ENCODE results near the gene TACC3.

The TACC3 gene

DNA sequence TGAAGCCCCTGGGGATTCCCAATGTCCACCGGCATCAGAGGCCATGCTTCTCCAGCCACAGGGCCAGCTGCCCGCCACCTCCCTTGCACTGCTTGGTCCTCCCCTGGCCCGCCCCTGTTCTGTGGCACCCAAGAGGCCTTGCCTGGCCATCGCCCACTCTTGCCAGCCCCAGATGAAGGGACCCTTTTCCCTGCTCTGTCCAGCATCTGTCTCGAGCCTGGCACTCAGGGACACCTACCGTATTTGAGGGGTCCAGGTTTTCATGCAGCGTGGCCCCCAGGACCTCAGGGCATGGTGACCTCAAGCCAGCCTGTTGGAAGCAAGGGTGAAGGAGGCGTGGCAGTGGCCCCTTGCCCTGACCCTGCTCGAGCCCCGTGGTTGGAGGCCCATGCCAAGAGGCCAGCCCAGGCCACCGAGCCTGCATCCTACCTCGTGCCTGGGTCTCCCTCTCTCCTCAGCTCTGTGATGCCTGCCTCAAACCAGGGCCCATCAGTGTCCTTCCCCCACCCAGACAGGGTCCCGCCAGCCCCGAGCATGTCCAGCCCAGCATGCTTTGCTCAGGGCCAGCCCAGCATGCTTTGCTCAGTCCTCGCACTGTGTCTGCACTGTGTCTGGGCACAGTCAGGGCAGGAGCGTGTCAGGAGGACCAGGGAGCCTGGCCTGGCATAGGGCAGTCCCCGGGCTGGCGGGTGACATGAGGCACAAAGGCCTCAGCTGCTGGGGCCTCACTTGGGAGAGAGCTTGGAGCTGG lies 57.5 kb downstream of the TACC3 start:
- no peak for DNase-seq

DNA sequence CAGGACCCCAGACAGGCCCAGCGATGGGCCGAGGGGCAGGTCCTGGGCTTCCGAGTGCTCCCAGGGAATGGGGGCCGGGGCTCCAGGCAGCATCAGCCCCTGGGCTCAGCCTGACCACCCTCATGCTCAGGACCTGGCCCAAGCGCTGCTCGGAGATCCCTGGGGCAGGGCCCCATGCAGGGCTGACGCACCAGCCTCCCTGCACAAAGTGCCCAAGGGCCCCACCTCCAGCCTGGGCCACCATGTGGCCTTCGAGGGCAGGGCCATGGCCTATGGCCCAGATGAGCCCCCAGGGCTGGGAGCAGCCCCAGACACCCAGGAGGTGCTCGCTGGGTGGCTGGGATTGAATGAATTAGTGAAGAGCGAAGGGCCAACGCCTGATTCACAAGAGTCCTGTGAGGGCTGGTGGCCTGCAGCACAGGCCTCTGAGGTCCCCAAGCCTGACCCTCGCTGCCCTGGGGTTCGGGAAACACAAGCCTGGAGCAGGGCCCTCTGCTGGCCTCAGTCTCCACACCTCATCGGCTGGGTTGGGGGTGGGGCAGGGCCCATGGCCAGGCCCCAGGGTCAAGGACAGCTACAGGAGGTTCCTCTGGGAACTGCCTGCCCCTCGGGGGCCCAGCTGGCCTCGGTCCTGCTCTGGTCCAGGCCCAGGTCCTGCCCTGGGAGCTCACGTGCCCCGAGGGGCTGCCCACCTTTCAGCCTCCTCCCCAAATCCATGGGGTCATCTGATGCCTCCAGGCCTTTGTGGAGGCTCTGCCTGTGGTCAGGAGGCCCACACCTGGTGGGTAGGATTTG lies 58.5 kb downstream of the TACC3 start:
- DNase-seq: no peak

DNA sequence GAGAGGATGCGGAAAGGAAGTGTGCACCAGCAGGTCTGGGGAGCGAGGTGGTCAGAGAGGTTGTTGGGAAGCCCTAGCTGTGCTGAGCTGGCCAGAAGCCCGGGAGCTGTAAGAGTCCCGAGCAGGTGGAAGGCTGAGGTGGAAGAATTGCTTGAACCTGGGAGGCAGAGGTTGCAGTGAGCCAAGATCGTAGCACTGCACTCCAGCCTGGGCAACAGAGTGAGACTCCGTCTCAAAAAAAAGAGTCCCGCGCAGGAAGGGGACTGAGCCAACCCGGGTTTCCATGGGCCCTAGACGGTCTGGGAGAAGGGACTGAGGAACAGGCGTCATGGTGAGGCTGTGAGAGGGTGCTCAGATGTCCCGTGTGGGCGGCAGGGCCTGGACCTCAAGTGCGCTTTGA lies 59.1 kb downstream of the TACC3 start:
- no peak for DNase-seq

DNA sequence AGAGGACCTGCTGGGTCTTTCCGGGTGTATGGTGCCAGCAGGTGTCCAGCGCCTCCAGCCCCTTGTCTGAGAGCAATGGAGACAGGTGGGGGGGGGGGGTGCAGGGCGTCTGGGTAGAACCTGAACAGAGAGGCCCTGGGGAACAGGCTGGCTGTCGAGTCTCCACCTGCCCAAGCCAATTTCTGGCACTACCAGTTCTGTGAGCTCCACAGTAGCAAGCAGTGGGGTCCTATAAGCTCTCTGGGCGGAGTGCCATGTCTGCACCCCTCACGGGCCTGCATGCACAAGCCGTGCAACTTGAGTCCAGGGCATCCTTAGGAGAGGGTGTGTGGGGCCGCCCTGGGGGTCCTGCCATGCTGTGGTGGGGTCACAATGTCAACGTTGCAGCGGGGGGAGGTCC lies 61.7 kb downstream of the TACC3 start:
- no peak for DNase-seq

DNA sequence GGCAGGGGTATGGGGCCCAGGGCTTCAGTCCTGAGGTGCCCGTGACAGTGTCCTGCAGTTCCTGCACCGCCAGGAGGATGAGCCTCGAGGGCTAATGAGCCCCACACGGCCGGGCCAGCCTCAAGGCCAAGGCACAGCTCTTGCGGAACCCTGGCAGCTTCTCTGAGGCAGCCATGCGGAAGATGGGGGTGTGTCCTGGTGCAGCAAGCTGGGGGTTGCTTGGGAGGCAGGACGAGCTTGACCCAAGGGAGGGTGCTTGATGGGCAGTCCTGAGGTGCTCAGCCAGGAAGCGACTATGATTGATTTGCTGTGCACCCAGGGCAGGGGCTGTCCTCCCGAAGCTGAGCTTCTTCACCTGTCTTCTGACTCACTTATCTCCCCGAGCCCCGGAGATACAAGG lies 62.6 kb downstream of the TACC3 start:
- no peak for DNase-seq

DNA sequence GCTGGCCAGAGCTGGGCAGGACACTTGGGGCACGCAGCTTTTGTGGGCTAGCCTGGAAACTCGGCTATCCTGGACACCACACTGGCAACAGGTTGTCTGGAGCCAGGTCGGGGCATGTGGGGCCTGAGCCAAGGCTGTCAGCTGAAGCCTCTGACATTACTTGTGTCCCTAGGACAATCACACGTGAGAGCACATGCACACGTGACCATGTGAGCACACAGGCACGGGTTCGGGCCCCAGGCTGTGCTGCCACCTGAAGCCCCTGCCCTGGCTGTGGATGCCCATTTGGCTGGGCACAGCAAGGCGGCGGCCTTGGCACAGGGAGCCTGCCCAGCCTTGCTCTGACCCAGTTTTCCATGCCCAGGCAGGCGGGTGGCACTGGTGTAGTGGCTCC lies 63.1 kb downstream of the TACC3 start:
- DNase-seq: no peak

DNA sequence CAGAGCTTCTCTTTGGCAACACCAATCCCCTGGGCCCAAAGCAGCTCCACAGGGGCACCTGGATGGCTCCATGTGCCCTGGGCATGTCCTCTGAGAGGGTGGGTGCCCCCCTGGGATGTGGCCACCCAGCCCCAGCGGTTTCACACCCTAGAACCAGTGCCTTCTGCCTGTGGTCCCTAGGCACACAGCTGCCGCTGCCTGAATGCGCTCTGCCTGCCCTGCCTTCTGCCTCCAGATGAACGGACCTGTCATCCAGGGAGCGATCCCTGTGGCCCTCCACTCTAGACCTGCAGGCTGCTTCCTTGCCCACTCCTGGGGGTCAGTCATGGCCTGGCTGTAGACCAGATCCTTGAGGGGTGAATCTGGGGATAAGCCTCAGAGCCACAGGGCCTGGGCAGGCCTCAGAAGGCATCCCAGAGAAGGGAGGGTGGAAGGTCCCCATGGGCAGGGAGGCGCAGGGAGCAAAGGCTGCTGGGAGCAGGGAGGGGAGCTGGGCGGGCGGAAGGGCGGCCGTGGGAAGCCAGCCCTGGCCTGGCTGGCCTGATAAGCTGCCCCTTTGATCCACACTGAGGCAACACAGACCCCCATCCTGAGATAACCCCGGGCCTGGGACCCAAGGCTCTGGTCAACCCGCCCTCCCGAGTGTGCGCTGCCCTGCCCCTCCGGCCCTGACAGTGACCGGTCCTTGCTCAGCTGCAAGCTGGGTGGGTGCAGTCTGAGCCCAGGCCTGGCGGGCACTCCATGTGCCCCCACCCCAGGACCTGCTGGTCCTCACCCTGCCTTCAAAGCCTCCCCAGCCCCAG lies 63.7 kb downstream of the TACC3 start:
- DNase-seq: no peak

DNA sequence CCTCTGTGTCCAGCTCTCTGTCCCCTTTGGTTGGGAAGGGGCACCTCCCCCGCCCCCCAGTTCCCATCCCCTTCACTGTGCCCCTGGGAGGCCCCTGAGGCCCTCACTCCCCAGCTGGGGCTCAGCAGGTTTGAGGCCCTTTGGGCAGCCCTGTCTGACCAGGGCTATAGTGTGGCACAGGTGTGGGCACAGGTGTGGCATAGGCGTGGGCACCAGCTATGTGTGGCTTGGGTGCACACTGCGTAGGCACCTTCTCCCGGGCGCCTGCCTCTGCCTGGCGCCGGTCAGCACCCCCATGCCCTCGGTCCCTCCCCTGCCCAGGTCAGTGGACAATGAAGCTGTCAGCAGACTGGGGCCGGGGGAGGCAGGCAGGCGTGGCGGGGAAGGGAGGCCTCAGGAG lies 64.3 kb downstream of the TACC3 start:
- DNase-seq: no peak

DNA sequence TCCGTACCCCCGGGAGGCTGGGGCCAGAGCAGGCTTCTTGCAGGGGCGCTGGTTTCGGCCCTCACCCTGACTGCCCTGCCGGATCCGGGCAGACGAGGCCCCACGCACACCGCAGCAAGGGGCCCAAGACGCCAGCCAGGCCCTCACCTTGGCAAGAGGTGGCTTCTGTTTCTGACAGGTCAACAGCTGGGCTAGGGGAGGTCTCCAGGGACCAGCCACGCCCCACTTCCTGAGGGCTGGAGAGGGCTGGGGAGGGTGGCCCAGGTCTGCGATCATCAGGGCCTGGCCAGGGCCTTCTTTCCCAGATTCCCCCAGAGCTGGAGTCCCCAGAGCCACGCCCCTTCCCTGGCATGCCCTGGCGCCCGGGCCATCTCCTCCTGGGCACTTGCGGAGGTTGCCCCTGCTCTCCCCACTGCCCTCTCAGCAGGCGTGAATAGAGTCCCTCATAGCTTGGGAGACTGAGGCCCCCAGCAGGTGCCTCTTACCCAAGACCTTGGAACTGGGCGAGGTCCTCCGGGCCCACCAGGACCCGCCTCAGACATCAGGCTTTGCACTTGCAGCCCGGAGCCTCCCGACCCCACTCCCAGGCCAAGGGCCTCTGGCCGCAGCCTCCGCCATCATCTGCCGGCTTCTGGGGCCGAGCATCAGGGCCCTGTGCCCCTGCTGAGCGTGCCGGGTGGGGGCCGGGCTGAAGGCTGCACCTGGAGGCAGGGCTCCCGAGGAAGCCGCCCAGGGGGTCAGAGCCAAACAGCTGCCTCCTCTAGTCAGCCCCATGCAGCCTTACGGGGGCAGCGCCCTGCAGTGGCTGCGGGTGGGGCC lies 65.4 kb downstream of the TACC3 start:
- DNase-seq: no peak

DNA sequence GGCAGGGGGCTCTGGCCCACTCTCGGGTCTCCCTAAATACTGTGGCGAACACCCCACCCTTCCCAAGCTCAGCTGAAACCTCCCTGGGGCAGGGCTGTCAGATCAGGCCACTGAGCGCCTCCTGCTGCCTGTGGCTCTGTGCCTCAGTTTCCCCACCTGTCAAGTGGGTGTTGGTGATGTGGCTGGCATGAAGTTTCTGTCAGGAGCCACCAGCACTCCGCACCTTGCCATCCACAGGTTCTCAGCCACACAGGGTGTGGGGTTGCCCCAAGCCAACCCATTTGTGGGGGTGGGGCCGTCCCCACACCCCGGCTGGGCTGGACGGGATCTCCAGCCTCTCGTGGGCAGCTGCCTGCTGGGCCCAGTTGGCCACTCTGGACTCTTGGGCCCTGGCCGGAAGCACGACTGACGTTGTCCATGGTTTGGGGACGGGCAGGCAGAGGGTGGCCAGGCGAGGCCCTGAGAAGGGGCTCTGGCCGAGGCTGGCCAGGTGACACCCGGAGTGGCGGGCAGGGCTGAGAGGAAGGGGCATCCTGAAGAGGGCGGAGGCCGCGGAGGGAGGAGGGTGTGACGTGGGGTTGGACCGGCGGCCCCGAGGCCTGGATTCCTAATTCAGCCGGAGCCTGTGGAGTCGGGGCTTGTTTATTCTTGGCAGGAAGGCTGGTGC lies 66.2 kb downstream of the TACC3 start:
- DNase-seq: no peak

DNA sequence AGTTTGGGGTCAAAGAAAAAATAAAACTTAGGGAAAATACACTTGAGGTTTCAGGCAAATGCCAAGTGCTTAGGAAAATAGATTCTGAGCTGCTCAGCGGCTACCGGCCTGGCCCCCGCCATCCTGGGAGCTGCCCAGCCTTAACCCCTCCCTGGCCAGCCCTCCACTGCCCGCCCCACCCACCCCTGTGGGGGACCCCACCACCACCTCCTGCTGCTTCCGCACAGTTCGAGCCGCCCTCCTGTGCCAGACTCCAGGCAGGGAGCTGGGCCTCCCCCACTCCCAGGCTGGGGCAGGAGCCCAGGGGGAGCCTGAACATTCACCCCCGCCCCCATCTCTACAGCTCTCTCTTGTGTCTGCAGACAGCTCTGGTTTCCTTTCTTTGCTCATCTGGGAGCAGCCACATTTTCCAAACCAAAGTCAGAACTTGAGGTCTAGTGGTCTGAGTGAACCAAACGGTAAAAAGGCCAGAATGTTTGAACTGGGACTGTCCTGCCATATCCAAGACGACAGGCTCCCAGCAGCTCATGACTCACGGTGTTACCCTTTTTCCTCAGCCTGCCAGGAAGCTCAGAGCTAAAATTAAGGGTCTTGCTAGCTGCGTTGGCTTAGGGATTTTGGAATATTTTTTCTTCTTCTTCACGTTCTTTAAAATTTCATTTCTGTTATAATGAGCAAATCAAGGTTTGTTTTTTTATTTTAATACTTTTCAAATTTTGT lies 67.1 kb downstream of the TACC3 start:
- no peak for DNase-seq

DNA sequence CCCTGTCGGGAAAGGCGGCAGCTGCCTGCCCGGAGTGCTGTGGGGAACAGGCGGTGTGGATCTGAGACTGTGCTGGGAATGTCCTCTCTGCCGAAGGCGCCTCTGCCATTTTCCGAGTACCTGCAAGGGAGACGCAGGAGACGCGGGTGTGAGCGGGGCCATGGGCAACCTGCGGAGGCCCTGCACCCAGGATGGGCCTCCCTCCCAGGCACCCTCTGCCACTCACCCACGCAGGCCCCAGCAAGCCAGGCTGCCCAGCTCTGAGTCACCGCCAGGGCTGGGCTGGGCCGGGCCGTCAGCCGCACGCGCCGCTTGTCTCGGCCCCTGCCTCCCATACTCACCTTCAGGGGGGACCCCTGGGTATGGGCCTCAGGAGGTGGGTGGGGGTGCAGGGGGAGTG lies 68.2 kb downstream of the TACC3 start:
- DNase-seq: no peak

DNA sequence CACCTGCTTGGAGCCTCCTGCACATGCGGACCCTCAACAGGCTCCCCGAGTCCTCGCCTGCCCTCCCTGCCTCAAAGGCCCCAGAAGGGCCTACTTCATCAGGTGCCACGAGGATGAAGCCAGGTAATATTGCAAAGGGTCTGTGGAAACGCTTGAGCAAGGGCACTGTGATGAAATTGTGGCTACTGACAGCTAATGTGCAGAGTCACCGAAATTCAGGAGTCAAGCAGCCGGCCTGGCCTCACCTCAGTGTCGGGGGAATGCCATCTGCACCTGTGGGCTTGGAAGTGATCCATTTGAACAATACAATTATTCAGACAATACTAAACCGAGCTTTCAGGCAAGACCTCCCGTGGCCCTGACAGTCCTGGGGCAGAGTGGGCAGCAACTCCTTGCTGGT lies 68.7 kb downstream of the TACC3 start:
- no peak for DNase-seq

DNA sequence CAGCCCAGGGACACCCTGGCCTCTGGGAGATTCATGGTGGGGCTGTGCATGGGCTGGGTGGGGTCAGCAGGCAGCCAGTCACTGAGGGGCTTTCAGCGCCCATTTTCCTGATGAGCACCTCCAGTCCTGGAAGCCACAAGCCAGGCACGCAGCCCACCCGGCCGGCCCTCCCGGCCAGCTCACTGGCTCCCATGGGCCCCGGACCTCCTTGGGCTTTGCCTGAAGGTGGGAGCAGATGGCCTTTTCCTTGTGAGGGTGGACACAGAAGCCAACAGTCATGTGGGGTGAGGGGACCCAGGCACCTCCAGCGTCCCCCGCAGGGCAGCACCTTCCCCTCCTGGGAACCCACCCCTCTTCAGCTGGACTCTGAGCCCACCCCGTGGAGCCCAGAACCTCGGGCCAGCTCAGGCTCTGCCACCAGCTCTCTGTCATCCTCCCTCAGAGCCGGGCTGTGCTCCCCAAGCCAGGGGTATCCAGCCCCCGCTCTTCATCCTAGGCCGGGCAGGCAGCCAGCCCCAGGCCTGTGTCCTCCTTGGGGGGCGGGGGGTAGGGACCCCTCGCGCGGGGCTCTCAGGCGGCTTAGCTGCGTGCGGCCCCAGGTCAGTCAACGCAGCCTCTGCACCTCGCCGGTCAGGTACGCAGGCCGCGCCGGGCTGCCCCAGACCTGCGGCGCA lies 71.0 kb downstream of the TACC3 start:
- DNase-seq: no peak

DNA sequence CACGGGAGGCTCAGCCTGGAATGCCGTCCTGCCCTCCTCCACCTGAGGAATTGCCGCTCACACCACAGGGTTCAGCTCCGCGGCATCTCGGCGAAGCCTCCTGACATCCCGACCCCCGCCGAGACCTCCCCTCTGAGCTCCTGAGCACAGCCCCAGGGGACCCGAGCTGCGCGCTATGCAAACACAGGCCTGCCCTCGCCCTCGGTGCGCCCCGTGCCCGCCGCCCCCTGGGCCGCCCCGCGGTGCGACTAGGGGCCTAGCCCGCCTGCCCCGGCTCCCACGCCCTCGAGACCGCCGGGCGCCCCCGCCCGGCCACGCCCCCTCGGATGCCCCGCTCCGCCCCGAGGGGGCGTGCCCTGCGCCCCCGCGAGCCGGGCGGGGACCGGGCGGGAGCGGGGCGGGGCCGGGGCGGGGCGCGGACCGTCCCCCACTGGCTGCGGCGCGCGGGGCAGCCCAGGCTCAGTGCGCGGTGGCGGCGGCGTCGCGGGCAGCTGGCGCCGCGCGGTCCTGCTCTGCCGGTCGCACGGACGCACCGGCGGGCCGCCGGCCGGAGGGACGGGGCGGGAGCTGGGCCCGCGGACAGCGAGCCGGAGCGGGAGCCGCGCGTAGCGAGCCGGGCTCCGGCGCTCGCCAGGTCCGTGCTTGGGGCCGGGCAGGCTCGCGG lies 71.6 kb downstream of the TACC3 start, which contains the start of gene FGFR3:
TSS of gene FGFR3 (plus strand) at position 462 of the 664 bp plus-strand sequence. CDS start 642 bp downstream, outside the sequence.
- no peak for DNase-seq

DNA sequence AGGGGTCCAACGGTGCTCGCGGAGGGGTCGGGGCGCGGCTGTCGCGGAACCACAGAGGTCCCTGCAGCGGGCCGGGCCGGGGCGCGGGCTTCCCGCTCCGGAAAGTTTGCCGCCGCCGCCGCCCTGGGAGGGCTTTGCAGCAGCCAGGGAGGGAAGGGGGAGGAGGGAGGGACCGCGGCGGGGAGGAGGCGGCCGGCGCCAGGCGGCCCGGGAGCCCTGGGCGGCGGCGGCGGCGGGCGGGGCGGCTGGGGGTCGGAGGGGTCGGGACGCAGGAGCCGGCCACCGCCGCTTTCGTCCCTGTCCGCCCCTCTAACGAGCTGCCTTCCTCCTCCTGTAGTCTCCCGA lies 72.1 kb downstream of the TACC3 start:
- no peak for DNase-seq

DNA sequence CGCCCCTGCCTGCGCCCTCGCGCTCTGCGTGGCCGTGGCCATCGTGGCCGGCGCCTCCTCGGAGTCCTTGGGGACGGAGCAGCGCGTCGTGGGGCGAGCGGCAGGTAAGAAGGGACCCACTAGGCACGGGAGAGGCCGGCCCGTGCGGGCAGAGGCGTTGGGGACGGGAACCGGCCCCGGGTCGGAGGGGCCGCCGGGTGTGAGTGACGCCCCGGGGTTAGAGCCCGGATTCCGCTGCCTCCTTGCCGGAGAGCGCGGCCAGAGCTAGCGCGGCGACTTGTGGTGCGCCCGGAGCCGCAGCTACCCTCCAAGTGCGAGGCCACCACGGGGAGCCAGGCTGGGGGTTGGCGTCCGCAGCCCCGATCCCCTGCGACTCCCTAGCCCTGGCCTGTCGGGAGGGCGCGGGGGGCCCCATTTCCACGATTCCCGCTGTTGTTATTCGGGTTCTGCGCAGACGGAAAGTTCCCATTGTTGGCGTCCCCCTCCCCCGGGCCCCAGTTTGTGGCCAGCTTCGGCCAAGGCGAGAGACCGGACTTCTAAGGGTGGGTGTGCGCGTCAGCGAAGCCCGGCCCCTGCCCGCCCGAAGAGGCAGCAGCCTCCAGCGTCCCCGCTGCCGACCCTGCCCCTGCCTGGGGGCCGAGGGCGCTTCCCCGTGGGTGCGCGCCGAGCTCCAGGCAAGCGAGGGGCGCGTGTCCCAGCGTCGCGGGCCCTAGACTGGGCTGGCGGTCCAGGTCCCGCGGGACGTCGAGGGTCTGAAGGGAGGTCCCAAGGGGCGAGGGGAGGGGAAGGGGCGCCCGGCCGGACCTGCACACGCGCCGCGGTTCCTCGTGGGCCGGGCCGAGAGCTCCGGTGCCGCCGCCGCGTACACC lies 72.9 kb downstream of the TACC3 start:
- no peak for DNase-seq
